Measurements from ENCODE around the gene C19orf81. TPM values are rescaled to one million over a fixed set of nuclear protein-coding genes. Genes with fewer than 3 reads are reported as not detected.

The C19orf81 gene
- total RNA-seq, 1 donor from 2014 or later = not detected

DNA sequence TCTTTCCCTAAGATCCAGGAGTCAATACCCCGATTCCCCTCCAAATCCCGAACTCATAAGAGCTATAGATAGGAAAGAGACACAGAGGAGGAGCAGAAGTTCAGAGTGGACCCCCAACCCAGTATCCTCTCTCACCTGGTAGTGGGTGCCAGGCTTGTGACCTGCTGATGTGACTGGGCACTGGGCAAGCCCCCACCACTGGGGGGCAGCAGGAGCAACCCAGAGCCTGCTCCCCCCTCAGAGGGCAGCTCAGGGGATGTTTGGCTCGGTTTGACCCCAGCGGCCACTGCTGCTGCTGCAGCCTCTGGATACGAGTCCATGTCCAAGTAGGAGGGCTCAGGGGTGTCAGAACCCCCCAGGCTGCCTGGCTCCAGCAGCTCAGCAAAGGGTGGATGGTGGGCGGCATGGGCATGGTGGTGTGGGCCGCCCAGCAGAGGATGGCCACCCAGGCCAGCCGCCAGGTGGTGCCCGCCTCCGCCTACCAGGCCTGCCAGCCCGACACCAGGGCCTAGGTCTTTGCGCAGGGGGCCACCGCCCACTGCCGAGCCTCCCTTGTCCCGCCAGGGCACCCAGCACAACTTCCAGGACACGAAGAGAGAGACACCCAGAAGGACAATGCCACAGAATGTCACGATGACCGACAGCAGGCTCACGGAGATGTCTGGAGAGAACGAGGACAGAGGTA is 17.0 kb upstream of the C19orf81 start:
- no peaks in the 10 kb centered on the region for H3K36me3 ChIP-seq (ENCODE audit: control insufficient read depth, insufficient read depth, low read length)
- DNase-seq (ENCODE audit: low read depth) (no peak), FAIRE-seq (no peak)
- no peaks in the 10 kb centered on the region for H3K27me3 ChIP-seq (ENCODE audit: control insufficient read depth, insufficient read depth, low read length)
- no peak overlapping the region for H3K4me3 ChIP-seq (ENCODE audit: low read depth, low read length)
- TF ChIP-seq, protein P1, sequence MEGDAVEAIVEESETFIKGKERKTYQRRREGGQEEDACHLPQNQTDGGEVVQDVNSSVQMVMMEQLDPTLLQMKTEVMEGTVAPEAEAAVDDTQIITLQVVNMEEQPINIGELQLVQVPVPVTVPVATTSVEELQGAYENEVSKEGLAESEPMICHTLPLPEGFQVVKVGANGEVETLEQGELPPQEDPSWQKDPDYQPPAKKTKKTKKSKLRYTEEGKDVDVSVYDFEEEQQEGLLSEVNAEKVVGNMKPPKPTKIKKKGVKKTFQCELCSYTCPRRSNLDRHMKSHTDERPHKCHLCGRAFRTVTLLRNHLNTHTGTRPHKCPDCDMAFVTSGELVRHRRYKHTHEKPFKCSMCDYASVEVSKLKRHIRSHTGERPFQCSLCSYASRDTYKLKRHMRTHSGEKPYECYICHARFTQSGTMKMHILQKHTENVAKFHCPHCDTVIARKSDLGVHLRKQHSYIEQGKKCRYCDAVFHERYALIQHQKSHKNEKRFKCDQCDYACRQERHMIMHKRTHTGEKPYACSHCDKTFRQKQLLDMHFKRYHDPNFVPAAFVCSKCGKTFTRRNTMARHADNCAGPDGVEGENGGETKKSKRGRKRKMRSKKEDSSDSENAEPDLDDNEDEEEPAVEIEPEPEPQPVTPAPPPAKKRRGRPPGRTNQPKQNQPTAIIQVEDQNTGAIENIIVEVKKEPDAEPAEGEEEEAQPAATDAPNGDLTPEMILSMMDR (IDR thresholded peaks at IDR 0.05; ENCODE audit: insufficient read depth, low read length, severe bottlenecking) = no peak

DNA sequence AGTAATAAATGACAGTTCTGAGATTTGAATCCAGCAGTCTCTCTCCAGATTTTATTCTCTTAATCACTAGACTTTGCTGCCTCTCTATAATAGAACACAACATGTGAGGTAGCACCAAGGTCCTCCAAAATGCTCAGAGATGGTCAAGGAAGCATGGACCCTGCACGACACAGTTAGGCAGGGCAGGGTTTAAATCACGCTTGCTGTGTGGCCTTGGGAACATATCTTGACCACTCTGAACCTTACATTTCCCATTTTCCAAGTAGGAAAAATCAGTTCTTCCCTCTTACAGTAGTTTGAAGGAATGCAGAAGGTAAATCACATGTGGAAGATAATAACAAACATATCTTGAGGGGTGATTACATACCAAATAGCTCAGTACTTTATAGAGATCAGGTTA is 15.9 kb upstream of the C19orf81 start:
- Histone ChIP-seq H3K36me3 (ENCODE audit: control insufficient read depth, insufficient read depth, low read length) (no peaks in the 10 kb centered on the region), H3K27me3 (ENCODE audit: control insufficient read depth, insufficient read depth, low read length) (no peaks in the 10 kb centered on the region), H3K4me3 (ENCODE audit: low read depth, low read length) (no peak overlapping the region)
- DNase-seq (ENCODE audit: low read depth) (no peak), FAIRE-seq (no peak)
- TF ChIP-seq, protein P1 (IDR thresholded peaks at IDR 0.05; ENCODE audit: insufficient read depth, low read length, severe bottlenecking) = no peak

DNA sequence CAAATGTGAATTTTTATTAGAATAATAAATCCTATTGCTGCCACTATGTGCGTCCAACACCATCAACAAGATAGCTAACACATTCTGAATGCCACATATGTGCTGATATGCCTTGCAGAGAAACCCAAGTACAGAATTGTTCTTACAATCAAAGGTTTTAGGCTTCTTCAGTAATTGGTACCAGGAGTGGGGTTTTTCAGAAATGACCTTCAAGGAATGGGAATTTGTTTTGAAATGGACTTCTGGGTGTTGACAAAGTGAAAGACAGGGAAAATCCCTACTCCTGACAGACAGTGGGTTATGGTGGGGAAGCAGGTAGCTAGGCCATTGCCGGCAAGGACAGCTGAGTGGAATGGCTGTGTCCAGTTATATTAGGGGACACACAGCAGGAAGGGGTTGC is 15.3 kb upstream of the C19orf81 start:
- H3K36me3 ChIP-seq (ENCODE audit: control insufficient read depth, insufficient read depth, low read length) = no peaks in the 10 kb centered on the region
- no peaks in the 10 kb centered on the region for H3K27me3 ChIP-seq (ENCODE audit: control insufficient read depth, insufficient read depth, low read length)
- H3K4me3 ChIP-seq (ENCODE audit: low read depth, low read length) = no peak overlapping the region
- DNase-seq (ENCODE audit: low read depth) (no peak), FAIRE-seq (no peak)
- TF ChIP-seq, protein P1 (IDR thresholded peaks at IDR 0.05; ENCODE audit: insufficient read depth, low read length, severe bottlenecking) = no peak

DNA sequence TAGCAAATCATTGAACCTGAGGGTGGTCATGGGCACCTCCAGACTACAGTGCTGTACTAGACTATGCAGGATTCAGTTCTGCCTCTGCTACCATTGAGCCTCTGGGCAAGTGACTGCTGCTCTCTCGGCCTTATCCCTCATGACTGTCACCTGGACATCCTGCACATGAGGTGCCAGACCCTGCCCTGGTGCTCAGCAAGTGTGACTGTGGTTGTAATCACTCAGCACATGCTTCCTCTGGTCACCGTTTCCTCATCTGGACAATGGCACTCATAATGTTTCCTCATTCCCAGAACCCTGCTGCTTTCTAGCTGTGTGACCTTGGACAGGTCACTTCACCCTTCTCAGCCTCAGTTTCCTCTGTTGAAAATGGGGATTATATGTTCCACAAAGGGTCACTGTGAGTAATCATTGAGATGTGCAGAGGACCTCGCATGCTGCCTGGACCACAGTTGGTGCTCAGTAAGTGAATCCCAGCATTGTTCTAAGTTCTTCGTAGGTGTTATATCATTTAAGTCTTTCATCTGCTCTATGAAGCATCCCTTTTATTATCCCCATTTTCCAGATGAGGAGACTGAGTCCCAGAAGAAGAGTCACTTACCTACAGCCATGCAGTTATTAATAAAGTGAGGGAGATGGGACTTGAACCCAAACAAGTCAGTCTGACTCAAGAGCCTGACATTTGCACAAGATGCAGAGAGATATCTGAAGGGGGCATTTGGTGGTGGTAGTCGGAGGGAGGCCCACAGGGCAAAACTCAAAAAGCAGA is 12.7 kb upstream of the C19orf81 start:
- DNase-seq (ENCODE audit: low read depth) = no peak
- peak; percentile 36 for FAIRE-seq
- TF ChIP-seq, protein P1 (IDR thresholded peaks at IDR 0.05; ENCODE audit: insufficient read depth, low read length, severe bottlenecking) = no peak
- H3K27me3 ChIP-seq (ENCODE audit: control insufficient read depth, insufficient read depth, low read length) = peaks cover 1% of the 10 kb centered on the region
- no peaks in the 10 kb centered on the region for H3K36me3 ChIP-seq (ENCODE audit: control insufficient read depth, insufficient read depth, low read length)
- no peak overlapping the region for H3K4me3 ChIP-seq (ENCODE audit: low read depth, low read length)

DNA sequence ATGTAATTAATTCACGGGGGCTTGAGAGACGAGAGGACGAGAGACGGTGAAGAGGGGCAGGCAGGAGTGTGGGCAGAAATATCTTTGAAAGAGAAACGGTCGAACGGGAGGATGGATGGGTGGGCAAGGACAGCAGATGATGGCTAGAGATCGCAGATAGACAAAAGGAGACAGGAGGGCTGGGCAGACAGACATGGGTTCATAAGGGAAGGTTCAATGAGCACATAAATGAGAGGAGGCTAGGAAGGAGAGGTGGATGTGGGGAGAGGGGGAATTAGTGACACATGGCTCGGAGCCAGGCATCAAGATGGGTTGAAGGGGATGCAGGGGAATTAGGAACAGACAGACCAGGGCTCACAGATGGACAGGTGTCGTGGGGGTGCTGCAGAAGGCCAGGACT is 10.6 kb upstream of the C19orf81 start:
- TF ChIP-seq, protein P1 (IDR thresholded peaks at IDR 0.05; ENCODE audit: insufficient read depth, low read length, severe bottlenecking) = no peak
- H3K27me3 ChIP-seq (ENCODE audit: control insufficient read depth, insufficient read depth, low read length) = peaks cover 1% of the 10 kb centered on the region

More for the DNA sequence above, 10.6 kb upstream of the C19orf81 start:
- DNase-seq (ENCODE audit: low read depth) (no peak), FAIRE-seq (no peak)
- H3K4me3 ChIP-seq (ENCODE audit: low read depth, low read length) = no peak overlapping the region
- H3K36me3 ChIP-seq (ENCODE audit: control insufficient read depth, insufficient read depth, low read length) = no peaks in the 10 kb centered on the region
